ENCODE data around the gene TNFRSF21. TPM values are rescaled to one million over a fixed set of nuclear protein-coding genes. Genes with fewer than 3 reads are reported as not detected.

Gene TNFRSF21
- total and polyA plus RNA-seq, 10 of the 15 experiments (the other 5 are each of a cell fraction or from before 2014, with no cell fraction given): 0.09 to 1.0 (median 0.27) TPM

- DNase-seq (ENCODE audit: low read depth, low spot score) (no peak), FAIRE-seq (no peak), ATAC-seq (no peak)
- H3K4me3 ChIP-seq: no peak overlapping the region
- POLR2A ChIA-PET: no interaction called here
- no peaks in the 10 kb centered on the region for H3K36me3 ChIP-seq (ENCODE audit: control insufficient read depth in 2 of 2, insufficient read depth in 2 of 2, low read length in 1 of 2)
- no peak for TF ChIP-seq SPI1 (IDR thresholded peaks at IDR 0.05; ENCODE audit: borderline replicate concordance, insufficient read depth, low read depth, low read length)
- no peak for TF ChIP-seq SP1 (IDR thresholded peaks at IDR 0.05; ENCODE audit: low read depth, low read length)
- no peak for TF ChIP-seq BCLAF1 (IDR thresholded peaks at IDR 0.05)
- TF ChIP-seq JUND (IDR thresholded peaks at IDR 0.05; ENCODE audit: low read depth, low read length): no peak
- TF ChIP-seq KDM1A (IDR thresholded peaks at IDR 0.05; ENCODE audit: borderline replicate concordance): no peak
- TF ChIP-seq SMC3 (IDR thresholded peaks at IDR 0.05; ENCODE audit: borderline replicate concordance, low read length): no peak
- TF ChIP-seq TCF7 (IDR thresholded peaks at IDR 0.05; ENCODE audit: borderline replicate concordance): no peak
- no peak for TF ChIP-seq POLR2AphosphoS5 (IDR thresholded peaks at IDR 0.05; ENCODE audit: low read length)
- TF ChIP-seq RBBP5 (conservative IDR thresholded peaks at IDR 0.05): no peak
- TF ChIP-seq MYB (IDR thresholded peaks at IDR 0.05; ENCODE audit: borderline replicate concordance, low read depth, low read length): no peak
- TF ChIP-seq EZH2 (IDR thresholded peaks at IDR 0.05; ENCODE audit: borderline replicate concordance, control insufficient read depth, low read depth, low read length): no peak
- TF ChIP-seq ZSCAN29 (IDR thresholded peaks at IDR 0.05): no peak
- H3K9ac ChIP-seq (ENCODE audit: control insufficient read depth, insufficient read depth, low read length): no peak overlapping the region
- in situ Hi-C loops (cut with MboI) (no loop called here), intact Hi-C loops (cut with micrococcal nuclease; ENCODE audit: unreplicated experiment) (no loop called here)
- no peaks in the 10 kb centered on the region for H3K9me3 ChIP-seq (replicated peaks; ENCODE audit: control insufficient read depth, insufficient read depth, low read length)
- BruUV-seq (replicated peaks): no TSS peak
- H3K4me1 ChIP-seq (ENCODE audit: control insufficient read depth, insufficient read depth, low read length): no peaks in the 10 kb centered on the region
- H3K27ac ChIP-seq (ENCODE audit: control insufficient read depth, insufficient read depth): no peak overlapping the region
- no peaks in the 10 kb centered on the region for H3K27me3 ChIP-seq (replicated peaks in 1 of 2; ENCODE audit: control insufficient read depth in 2 of 2, insufficient read depth in 2 of 2, low read length in 1 of 2)
- no peak overlapping the region for H3K4me2 ChIP-seq (ENCODE audit: control insufficient read depth, insufficient read depth)
- RAD21 ChIA-PET (ENCODE audit: unreplicated experiment): no interaction called here
- H4K20me1 ChIP-seq (ENCODE audit: control insufficient read depth, insufficient read depth): no peaks in the 10 kb centered on the region
- no peak overlapping the region for H2AFZ ChIP-seq (ENCODE audit: control insufficient read depth, low read depth, low read length)
- CTCF ChIA-PET: no interaction called here
- WGBS (ENCODE audit: insufficient coverage, insufficient replicate concordance, low lambda C conversion rate, missing lambda C conversion rate): 4% methylated on average over 6 of the region's 6 CpGs
- SMC1A ChIA-PET (ENCODE audit: uncharacterized antibody, unreplicated experiment): no interaction called here
- no peaks in the 10 kb centered on the region for H3K79me2 ChIP-seq (ENCODE audit: control insufficient read depth, insufficient read depth, low read length)
Measured at GRCh38 chr6:47230579-47230978, 79.1 kb downstream of the TNFRSF21 start.
